Neural progenitor cell (in vitro differentiated cells): ENCODE results near the gene NOTCH1.

Experiments
- EZH2 ChIP-seq: fragments of 200-600 bp; sonication (generic); IDR thresholded peaks from 2 replicates; pipeline ENCODE4 v1.6.1; 2017; ENCODE audit warnings: antibody characterized with exemption, mild to moderate bottlenecking, moderate library complexity
- EZH2phosphoT487 ChIP-seq: fragments of 200-600 bp; sonication (generic); IDR thresholded peaks from 2 replicates; pipeline ENCODE4 v1.6.1; 2017; ENCODE audit warnings: antibody characterized with exemption
- TF ChIP-seq, protein P1 (sequence below): fragments of 200-600 bp; sonication (generic); IDR thresholded peaks from 2 replicates; pipeline ENCODE4 v1.5.1; 2017; ENCODE audit warnings: antibody characterized with exemption, mild to moderate bottlenecking

DNA sequence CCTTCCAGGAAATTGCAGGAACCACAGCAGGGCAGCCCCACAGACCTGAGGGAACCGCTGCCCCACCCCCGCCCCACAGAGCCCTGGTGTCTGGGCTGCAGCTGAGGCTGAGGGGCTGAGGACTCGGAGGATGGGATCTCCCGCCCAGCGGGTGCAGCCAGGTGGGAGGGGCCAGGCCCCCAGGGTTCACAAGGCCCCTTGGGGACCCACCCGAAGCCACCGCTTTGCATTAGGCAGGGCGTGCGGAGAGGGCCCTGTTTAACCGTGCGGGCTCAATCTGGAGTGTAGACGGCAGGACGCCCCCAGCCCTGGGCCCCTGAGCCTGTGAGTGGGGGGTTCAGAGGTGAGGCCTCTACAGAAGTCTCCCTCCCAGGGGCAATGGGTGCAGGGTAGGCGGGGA lies 10.8 kb downstream of the NOTCH1 start:
- TF ChIP-seq EZH2phosphoT487 (no peak), EZH2 (no peak)
- TF ChIP-seq, protein P1, sequence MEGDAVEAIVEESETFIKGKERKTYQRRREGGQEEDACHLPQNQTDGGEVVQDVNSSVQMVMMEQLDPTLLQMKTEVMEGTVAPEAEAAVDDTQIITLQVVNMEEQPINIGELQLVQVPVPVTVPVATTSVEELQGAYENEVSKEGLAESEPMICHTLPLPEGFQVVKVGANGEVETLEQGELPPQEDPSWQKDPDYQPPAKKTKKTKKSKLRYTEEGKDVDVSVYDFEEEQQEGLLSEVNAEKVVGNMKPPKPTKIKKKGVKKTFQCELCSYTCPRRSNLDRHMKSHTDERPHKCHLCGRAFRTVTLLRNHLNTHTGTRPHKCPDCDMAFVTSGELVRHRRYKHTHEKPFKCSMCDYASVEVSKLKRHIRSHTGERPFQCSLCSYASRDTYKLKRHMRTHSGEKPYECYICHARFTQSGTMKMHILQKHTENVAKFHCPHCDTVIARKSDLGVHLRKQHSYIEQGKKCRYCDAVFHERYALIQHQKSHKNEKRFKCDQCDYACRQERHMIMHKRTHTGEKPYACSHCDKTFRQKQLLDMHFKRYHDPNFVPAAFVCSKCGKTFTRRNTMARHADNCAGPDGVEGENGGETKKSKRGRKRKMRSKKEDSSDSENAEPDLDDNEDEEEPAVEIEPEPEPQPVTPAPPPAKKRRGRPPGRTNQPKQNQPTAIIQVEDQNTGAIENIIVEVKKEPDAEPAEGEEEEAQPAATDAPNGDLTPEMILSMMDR: no peak
